ENCODE results near the gene FHL3. TPM values are rescaled to one million over a fixed set of nuclear protein-coding genes. Genes with fewer than 3 reads are reported as not detected.

Gene FHL3
- total and polyA plus RNA-seq, 9 of the 15 experiments (the other 6 are each of a cell fraction or from before 2014, with no cell fraction given), result 6.1 to 144 (median 34.1) TPM

- no peak for TF ChIP-seq ZBTB43 (CRISPR knock-in tag; IDR thresholded peaks at IDR 0.05)
- TF ChIP-seq, protein P1, sequence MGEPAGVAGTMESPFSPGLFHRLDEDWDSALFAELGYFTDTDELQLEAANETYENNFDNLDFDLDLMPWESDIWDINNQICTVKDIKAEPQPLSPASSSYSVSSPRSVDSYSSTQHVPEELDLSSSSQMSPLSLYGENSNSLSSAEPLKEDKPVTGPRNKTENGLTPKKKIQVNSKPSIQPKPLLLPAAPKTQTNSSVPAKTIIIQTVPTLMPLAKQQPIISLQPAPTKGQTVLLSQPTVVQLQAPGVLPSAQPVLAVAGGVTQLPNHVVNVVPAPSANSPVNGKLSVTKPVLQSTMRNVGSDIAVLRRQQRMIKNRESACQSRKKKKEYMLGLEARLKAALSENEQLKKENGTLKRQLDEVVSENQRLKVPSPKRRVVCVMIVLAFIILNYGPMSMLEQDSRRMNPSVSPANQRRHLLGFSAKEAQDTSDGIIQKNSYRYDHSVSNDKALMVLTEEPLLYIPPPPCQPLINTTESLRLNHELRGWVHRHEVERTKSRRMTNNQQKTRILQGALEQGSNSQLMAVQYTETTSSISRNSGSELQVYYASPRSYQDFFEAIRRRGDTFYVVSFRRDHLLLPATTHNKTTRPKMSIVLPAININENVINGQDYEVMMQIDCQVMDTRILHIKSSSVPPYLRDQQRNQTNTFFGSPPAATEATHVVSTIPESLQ (CRISPR knock-in tag; IDR thresholded peaks at IDR 0.05), result no peak; the same call in 1 of the 2 replicates
- TF ChIP-seq BRD9 (IDR thresholded peaks at IDR 0.05; ENCODE audit: low read depth, partially characterized antibody), result no peak
- no peak for TF ChIP-seq FOXA1 (IDR thresholded peaks at IDR 0.05; ENCODE audit: borderline replicate concordance)
- no peak for TF ChIP-seq EP300 (IDR thresholded peaks at IDR 0.05; ENCODE audit: low read length)
- TF ChIP-seq GABPB1 (CRISPR knock-in tag; IDR thresholded peaks at IDR 0.05), result peak; percentile 51; the same call in 1 of the 2 replicates
- no peak for TF ChIP-seq POLR2B (IDR thresholded peaks at IDR 0.05; ENCODE audit: low read depth, partially characterized antibody)
- no peak for TF ChIP-seq ZNF12 (CRISPR knock-in tag; IDR thresholded peaks at IDR 0.05)
- TF ChIP-seq NBN (IDR thresholded peaks at IDR 0.05; ENCODE audit: low read depth), result no peak
- no peak for TF ChIP-seq ZNF445 (CRISPR knock-in tag; IDR thresholded peaks at IDR 0.05; ENCODE audit: low read depth)
- TF ChIP-seq ZNF121 (CRISPR knock-in tag; conservative IDR thresholded peaks at IDR 0.05), result no peak
- TF ChIP-seq THAP7 (CRISPR knock-in tag; IDR thresholded peaks at IDR 0.05), result no peak
- TF ChIP-seq NFATC3 (IDR thresholded peaks at IDR 0.05), result no peak
- no peak for TF ChIP-seq RBM15 (IDR thresholded peaks at IDR 0.05; ENCODE audit: insufficient read depth, low read length)
- no peak for TF ChIP-seq ZNF197 (CRISPR knock-in tag; IDR thresholded peaks at IDR 0.05; ENCODE audit: low read depth)
- TF ChIP-seq TEAD2 (tag; IDR thresholded peaks at IDR 0.05), result no peak
- TF ChIP-seq SAP30 (IDR thresholded peaks at IDR 0.05; ENCODE audit: borderline replicate concordance, insufficient read depth, low read depth, low read length, poor library complexity, severe bottlenecking), result no peak
- no peak for TF ChIP-seq ID3 (CRISPR knock-in tag; IDR thresholded peaks at IDR 0.05)
- no peak for TF ChIP-seq ID3 (tag; IDR thresholded peaks at IDR 0.05)
- no peak for TF ChIP-seq NR0B1 (IDR thresholded peaks at IDR 0.05; ENCODE audit: partially characterized antibody)
- TF ChIP-seq HEY1 (CRISPR knock-in tag; IDR thresholded peaks at IDR 0.05; ENCODE audit: borderline replicate concordance), result no peak
- TF ChIP-seq ZNF584 (CRISPR knock-in tag; IDR thresholded peaks at IDR 0.05; ENCODE audit: low read depth), result no peak
Measured at GRCh38 chr1:38003261-38004250, 1.8 kb downstream of the FHL3 start (continued).
